D721Med (cell line): ENCODE results near the gene NRDE2.

Experiments
- DNase-seq: peaks from one replicate; pipeline ENCODE4 v3.0.0; 2011; ENCODE audit warnings: low spot score; ENCODE audit not compliant: insufficient read length
- FAIRE-seq: peaks from 2 replicates; lab custom pipeline; 2011; peaks lifted over from hg19 to GRCh38; lab: Jason Lieb, UNC
- TF ChIP-seq, protein P1 (sequence below): IDR thresholded peaks from 2 replicates; pipeline ENCODE4 v1.5.1; 2012; ENCODE audit warnings: mild to moderate bottlenecking, control low read depth; ENCODE audit not compliant: insufficient read depth; ENCODE audit errors: missing control alignments

Gene NRDE2

DNA sequence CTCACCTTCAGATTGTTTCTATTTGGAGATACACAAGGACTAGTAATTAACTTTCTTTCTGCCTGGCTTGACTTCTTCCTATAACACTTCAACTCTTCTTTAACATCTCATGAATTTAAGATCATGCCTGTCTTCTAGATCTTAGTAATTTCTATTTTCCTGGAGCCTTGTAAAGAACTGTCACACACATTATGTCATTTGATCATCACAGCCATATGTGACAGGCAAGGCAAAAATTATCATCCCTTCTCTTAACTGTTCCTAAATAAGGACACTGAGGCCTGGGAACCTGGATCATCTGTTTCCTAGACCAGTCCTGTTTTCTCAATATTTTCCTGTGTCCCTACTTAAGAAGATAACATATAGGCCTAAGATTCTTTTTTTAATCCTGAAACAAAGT, 27.2 kb downstream of the NRDE2 start:
- DNase-seq (no peak), FAIRE-seq (no peak)
- TF ChIP-seq, protein P1, sequence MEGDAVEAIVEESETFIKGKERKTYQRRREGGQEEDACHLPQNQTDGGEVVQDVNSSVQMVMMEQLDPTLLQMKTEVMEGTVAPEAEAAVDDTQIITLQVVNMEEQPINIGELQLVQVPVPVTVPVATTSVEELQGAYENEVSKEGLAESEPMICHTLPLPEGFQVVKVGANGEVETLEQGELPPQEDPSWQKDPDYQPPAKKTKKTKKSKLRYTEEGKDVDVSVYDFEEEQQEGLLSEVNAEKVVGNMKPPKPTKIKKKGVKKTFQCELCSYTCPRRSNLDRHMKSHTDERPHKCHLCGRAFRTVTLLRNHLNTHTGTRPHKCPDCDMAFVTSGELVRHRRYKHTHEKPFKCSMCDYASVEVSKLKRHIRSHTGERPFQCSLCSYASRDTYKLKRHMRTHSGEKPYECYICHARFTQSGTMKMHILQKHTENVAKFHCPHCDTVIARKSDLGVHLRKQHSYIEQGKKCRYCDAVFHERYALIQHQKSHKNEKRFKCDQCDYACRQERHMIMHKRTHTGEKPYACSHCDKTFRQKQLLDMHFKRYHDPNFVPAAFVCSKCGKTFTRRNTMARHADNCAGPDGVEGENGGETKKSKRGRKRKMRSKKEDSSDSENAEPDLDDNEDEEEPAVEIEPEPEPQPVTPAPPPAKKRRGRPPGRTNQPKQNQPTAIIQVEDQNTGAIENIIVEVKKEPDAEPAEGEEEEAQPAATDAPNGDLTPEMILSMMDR = no peak

DNA sequence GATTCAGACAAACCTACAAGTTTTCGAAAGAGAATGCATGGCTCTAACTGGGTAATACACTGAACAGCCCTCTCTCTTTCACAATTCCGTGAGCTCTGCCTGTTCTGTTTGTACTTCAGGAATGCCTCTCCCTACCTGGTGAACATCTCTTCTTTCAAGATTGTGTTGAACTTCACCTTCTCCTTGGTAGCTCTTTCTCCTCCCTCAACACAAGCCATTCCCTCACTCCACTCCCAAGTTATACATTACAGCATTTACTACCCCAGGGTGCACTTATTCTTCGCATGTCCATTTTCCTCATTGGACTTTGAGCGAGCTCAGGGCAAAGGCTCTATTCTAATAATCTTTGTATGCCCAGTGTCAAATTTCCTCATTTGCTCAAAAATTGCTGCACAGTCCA, 28.3 kb downstream of the NRDE2 start:
- FAIRE-seq (no peak), DNase-seq (no peak)
- TF ChIP-seq, protein P1 = no peak

DNA sequence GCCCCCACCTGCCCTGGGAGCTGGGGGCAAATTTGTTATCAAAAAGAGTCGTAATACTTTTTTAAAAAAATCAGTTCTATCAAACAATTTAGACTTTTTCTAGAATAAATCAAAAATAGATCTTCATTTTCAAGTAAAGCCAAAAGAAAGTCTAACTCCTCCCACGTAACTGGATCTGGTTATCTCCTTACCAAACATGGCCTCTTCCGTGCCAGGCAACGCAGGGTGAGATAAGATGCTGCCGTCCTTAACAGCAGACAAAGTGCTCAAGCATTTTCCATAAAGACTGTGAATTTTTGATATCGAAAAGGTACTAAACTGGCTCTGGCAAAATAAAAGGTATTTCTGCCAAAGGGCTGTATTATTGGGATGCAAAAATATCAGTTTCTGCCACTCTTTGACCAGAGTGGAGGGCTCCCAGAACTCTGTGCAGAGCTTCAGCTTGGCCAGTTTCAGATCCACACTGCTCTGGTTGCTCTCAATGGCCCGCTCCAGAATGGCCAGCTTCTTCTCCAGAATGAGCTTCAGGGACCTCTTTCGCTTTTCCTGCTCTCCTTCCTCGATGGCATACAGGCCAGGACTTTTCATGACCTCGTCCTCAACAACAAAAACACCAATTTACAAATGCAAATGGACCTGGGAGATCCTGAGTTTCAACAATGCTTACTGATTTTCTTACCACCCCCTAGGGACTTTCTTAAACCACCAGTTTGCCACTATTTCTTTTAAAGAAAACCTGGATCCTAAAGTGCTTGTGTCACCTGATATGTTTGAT, 29.0 kb downstream of the NRDE2 start:
- no peak for FAIRE-seq
- DNase-seq = no peak
- TF ChIP-seq, protein P1 = no peak

DNA sequence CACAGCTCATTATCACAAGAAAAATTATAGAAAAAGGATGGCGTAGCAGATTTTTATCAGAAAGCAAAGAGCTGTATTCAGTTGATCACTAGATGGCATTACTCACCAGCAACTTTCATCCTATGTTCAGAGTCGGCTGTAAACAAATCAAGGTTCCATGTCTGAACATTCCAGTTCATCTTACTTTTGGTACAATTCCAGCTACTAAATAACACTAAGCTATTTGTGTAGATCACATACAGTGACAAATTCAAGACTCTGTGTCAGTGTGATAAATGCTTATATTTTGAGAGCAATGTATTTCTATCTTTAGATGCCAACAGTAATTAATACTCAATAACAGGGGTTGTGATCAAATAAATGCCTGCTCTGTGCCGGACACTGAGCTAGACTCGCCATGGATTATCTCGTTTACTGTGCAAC, 30.1 kb downstream of the NRDE2 start:
- DNase-seq = no peak
- TF ChIP-seq, protein P1 = peak; percentile 70
- FAIRE-seq = no peak

DNA sequence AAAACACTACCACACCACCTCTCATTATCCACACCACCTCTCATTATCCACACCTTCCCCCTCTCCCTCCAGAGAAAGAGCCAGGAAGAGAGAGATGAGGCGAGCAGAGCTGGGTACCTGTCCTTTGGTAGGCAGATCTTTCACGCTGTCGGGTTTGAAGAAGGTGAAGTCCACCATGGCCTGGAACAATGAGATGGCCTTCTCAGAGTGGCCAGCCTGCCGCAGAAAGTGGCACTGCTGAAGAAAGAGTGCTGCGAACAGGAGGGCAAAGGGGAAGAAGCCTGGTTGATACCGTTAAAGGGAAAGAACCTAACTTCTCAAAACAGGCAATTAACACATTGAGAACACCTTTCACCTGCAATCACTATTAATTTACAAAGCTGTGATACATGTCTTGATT, 30.6 kb downstream of the NRDE2 start:
- FAIRE-seq (no peak), DNase-seq (no peak)
- TF ChIP-seq, protein P1 = no peak

DNA sequence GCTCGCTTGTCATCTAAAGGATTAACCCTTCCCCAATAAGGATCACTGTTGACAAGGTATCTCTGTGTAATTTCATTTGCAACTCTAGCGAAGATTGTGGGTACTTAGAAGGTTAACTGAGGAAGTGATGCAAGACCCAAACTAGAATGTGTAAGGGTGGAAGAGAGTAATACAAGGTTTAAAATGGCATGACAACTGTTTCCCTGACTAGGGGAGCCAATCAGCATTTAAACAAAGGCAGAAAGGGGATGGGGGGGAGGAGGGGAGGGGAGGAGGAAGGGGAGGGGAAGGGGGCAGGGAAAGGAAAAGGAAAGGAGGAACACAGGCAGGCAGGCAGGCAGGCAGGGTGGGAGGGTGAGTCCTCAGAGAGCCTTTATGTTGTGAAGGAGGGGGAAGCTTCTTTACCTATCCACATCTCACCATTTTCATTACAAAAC, 31.1 kb downstream of the NRDE2 start:
- TF ChIP-seq, protein P1 = no peak
- FAIRE-seq = no peak
- no peak for DNase-seq

DNA sequence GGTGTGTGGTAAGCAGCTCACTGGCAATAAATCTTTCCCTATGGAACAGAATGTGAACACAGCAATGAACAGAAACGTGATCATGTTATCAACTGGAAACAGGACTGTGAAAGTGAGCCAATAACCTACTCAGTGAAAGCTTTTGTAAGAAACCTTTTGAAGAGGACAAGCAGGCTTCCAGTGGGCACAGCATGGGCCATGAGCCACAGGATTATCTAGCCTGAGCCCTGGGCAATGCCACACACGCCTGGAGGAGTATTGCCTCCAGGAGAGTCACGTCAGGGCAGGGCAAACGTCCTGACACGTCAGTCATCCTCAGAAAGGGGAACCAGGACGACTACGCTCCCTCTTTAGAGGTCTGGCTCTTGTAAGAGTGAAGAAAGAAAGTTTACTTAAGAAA, 32.3 kb downstream of the NRDE2 start:
- DNase-seq (no peak), FAIRE-seq (no peak)
- TF ChIP-seq, protein P1 = no peak
